Parathyroid adenoma (tissue), 2 donors: ENCODE data around the gene EDEM2.

Experiments
- H2AFZ ChIP-seq: fragments of 300-600 bp; sonication (generic); one replicate; pipeline ENCODE4 v1.7.0; 2017; ENCODE audit warnings: antibody characterized with exemption, mild to moderate bottlenecking
- H3K27ac ChIP-seq: fragments of 300-600 bp; sonication (generic); one replicate; pipeline ENCODE4 v1.7.0; 2017
- H3K27me3 ChIP-seq: fragments of 300-600 bp; sonication (generic); one replicate; pipeline ENCODE4 v1.7.0; 2017; ENCODE audit warnings: low read length; ENCODE audit not compliant: control insufficient read depth, insufficient read depth
- H3K36me3 ChIP-seq: fragments of 300-600 bp; sonication (generic); one replicate; pipeline ENCODE4 v1.7.0; 2017; ENCODE audit warnings: low read length; ENCODE audit not compliant: control insufficient read depth, insufficient read depth
- H3K4me1 ChIP-seq: fragments of 300-600 bp; sonication (generic); one replicate; pipeline ENCODE4 v1.7.0; 2017; ENCODE audit warnings: control low read depth
- H3K4me2 ChIP-seq: fragments of 300-600 bp; sonication (generic); one replicate; pipeline ENCODE4 v1.7.0; 2017; ENCODE audit warnings: low read length
- H3K4me3 ChIP-seq: fragments of 300-600 bp; sonication (generic); one replicate; pipeline ENCODE4 v1.7.0; 2017; ENCODE audit warnings: low read depth, low read length
- H3K79me2 ChIP-seq: fragments of 300-600 bp; sonication (generic); one replicate; pipeline ENCODE4 v1.7.0; 2017; ENCODE audit warnings: control low read depth
- H3K9ac ChIP-seq: fragments of 300-600 bp; sonication (generic); one replicate; pipeline ENCODE4 v1.7.0; 2017; ENCODE audit warnings: mild to moderate bottlenecking
- H3K9me3 ChIP-seq: fragments of 300-600 bp; sonication (generic); one replicate; pipeline ENCODE4 v1.7.0; 2017; ENCODE audit warnings: low read length; ENCODE audit not compliant: control insufficient read depth
- TF ChIP-seq, protein P1 (sequence below): fragments of 300-600 bp; sonication (generic); IDR thresholded peaks from one replicate; pipeline ENCODE4 v1.7.0; 2017; ENCODE audit warnings: antibody characterized with exemption, mild to moderate bottlenecking
- donor health status: primary hyperparathyroidism.

EDEM2 gene

DNA sequence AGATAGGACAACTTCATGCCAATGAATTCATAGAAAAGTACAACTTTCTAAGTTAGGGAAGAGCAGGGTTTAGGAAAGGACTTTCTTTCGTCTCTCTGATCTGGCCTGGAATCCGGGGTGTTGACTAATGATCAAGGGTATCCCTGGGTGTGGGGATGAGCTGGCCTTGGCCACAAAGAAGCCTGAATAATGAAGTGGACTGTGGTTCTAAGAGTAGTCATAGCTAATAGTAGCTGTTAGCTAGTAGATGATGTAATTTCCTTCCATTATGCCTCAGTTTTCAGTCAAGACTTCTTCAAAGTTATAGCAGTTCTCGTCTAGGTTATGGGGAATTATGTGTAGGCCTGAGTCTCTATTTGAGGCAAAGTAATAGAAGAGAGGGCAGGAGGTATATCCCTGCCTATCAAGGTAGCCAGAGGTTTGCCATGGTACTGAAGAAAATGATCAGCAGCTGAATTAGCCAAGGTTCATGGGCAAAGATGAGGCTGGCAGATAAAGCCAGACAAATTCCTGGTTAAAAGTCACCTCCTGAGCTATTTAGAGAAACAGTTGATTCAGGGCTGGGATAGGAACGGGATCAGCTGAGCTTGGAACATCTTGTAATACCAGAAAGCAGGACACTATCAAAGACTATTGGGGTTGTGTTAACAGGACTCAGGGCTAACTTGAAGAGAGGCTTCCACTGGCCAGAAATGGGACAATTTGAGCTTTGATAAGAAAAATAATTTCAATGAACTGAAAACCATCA lies 35.8 kb downstream of the EDEM2 start:
- TF ChIP-seq, protein P1, sequence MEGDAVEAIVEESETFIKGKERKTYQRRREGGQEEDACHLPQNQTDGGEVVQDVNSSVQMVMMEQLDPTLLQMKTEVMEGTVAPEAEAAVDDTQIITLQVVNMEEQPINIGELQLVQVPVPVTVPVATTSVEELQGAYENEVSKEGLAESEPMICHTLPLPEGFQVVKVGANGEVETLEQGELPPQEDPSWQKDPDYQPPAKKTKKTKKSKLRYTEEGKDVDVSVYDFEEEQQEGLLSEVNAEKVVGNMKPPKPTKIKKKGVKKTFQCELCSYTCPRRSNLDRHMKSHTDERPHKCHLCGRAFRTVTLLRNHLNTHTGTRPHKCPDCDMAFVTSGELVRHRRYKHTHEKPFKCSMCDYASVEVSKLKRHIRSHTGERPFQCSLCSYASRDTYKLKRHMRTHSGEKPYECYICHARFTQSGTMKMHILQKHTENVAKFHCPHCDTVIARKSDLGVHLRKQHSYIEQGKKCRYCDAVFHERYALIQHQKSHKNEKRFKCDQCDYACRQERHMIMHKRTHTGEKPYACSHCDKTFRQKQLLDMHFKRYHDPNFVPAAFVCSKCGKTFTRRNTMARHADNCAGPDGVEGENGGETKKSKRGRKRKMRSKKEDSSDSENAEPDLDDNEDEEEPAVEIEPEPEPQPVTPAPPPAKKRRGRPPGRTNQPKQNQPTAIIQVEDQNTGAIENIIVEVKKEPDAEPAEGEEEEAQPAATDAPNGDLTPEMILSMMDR = no peak

DNA sequence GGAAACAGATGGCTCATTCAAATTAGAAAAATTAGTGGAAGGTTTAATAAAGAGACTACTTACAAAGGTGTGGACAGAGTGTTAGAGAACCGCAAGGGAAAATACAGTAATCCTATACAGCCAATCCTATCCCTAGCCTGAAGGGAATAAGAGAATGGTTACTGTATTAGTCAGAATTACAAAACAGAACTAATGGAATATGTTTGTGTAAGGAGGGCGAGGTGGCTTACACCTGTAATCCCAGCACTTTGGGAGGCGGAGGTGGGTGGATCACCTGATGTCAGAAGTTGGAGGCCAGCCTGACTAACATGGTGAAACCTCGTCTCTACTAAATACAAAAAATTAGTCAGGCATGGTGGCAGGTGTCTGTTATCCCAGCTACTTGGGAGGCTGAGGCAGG lies 38.2 kb downstream of the EDEM2 start:
- Histone ChIP-seq H3K36me3 (no peaks in the 10 kb centered on the region), H3K27me3 (no peaks in the 10 kb centered on the region), H3K9ac (no peak overlapping the region), H3K9me3 (no peaks in the 10 kb centered on the region), H3K4me2 (no peak overlapping the region), H3K4me1 (no peaks in the 10 kb centered on the region), H3K27ac (no peak overlapping the region), H3K79me2 (no peaks in the 10 kb centered on the region), H2AFZ (no peak overlapping the region), H3K4me3 (no peak overlapping the region)
- TF ChIP-seq, protein P1 = no peak

More for the DNA sequence above, 35.8 kb downstream of the EDEM2 start:
- Histone ChIP-seq H3K27me3 (no peaks in the 10 kb centered on the region), H3K9ac (no peak overlapping the region), H3K9me3 (no peaks in the 10 kb centered on the region), H3K4me3 (no peak overlapping the region), H3K4me2 (no peak overlapping the region), H2AFZ (no peak overlapping the region), H3K27ac (no peak overlapping the region), H3K4me1 (no peaks in the 10 kb centered on the region), H3K36me3 (no peaks in the 10 kb centered on the region), H3K79me2 (no peaks in the 10 kb centered on the region)

DNA sequence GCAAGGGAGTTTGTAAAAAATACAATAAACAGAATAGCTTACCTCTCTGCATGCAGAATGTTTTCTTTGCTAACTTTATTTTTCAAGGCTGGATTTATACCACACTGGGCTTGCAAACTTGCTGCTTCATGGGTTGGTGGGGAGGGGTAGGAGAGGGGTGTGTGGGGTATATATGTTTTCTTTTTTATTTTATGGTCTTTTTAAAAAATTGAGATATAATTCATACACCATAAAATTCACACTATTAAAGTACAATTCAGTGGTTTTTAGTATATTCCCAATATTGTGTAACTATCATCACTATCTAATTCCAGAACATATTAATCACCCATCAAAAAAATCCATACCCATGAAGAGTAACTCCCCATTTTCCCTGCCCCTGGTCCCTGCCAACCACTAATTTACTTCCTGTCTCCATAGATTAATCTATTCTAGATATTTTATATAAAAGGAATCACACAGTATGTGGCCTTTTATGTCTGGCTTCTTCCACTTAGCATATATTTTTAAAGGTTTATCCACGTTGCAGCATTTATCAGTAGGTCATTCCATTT lies 40.2 kb downstream of the EDEM2 start:
- TF ChIP-seq, protein P1 = no peak
- H3K9ac ChIP-seq = no peak overlapping the region
- no peaks in the 10 kb centered on the region for H3K4me1 ChIP-seq
- H3K4me3 ChIP-seq = no peak overlapping the region
- H3K4me2 ChIP-seq = no peak overlapping the region
- H3K9me3 ChIP-seq = no peaks in the 10 kb centered on the region
- H3K36me3 ChIP-seq = no peaks in the 10 kb centered on the region
- H3K79me2 ChIP-seq = no peaks in the 10 kb centered on the region
- no peak overlapping the region for H2AFZ ChIP-seq
- H3K27me3 ChIP-seq = no peaks in the 10 kb centered on the region
- H3K27ac ChIP-seq = no peak overlapping the region

DNA sequence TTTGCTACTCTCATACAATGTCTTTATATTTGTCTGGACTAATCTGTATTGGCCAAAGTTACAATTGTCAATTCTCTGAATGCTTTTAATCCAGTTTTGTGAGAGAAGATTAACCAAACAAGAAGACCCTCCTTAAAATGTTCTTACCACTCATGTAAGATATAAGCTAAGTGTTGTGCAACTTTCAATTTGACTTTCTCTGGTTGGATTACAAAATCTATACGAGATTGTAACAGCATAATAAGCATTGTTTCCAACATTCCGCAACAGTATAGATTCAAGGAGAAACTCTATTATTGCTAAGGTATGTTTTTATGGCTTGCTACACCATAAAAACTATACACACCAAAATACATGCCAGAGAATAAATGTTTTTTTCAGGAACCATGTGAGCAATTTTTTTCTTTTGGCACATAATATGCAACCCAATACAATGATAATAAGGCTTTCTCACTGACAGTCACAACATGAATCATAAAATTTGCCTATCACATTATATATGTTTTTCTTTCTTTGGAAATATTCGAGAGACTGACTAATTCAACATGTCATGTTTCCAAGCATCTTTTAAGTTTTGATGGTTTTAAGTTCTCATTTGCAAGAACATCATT lies 42.3 kb downstream of the EDEM2 start:
- Histone ChIP-seq H3K4me2 (no peak overlapping the region), H3K9me3 (no peaks in the 10 kb centered on the region), H3K9ac (no peak overlapping the region), H3K4me3 (no peak overlapping the region), H3K27ac (no peak overlapping the region), H3K79me2 (no peaks in the 10 kb centered on the region), H3K27me3 (no peaks in the 10 kb centered on the region), H3K36me3 (no peaks in the 10 kb centered on the region), H3K4me1 (no peaks in the 10 kb centered on the region), H2AFZ (no peak overlapping the region)
- TF ChIP-seq, protein P1 = no peak
